GM12892 (cell line): ENCODE data around the gene ACSM3.

Source experiments
- POLR2A ChIP-seq: IDR thresholded peaks from 2 replicates; pipeline ENCODE4 v1.6.1; 2011; ENCODE audit warnings: low read depth, low read length, control low read depth
- POLR2AphosphoS5 ChIP-seq: IDR thresholded peaks from 2 replicates; pipeline ENCODE4 v1.6.1; 2011; ENCODE audit warnings: low read depth, low read length, control low read depth

DNA sequence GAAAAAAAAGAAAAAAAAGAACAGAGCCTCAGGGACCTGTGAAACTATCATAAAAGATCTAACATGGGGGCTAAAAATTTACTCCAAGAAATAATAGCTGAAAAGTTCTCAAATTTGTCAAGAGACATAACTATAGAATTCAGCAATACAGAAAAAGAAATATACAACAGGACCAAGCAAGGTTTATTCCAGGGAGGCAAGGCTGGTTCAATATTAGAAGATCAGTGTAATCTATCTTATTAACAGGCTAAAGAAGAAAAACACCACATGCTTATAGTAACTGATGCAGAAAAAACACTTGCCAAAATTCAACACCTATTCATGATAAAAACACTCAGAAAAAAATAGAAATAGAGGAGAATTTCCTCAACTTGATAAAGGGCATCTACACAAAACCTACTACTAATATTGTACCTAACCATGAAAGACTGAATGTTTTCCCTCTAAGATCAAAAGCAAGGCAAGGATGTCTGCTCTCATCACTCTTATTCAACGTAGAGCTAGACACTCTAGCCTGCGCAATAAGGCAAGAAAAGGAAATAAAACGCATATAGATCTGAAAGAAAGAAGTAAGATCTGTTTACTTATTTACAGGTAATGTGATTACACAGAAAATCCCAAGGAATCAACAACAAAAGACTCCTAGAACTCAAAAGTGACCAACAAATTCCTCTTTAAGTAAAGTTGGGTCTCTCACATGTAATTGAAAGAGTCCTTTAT lies 1.2 kb upstream of the ACSM3 start:
- no peak for TF ChIP-seq POLR2AphosphoS5
- no peak for TF ChIP-seq POLR2A
